Stimulated activated CD8-positive, alpha-beta memory T cell treated with anti-CD3 and anti-CD28 coated beads, Interleukin-7, amount 100 ng/mL, for 4 hours (primary cell): ENCODE results near the gene SENP1.

Source experiments
- DNase-seq, 2 donors: peaks; one replicate each; pipeline ENCODE4 v3.0.0-alpha.2; 2020; ENCODE audit warnings: low read depth in 2 of 2

SENP1 gene

DNA sequence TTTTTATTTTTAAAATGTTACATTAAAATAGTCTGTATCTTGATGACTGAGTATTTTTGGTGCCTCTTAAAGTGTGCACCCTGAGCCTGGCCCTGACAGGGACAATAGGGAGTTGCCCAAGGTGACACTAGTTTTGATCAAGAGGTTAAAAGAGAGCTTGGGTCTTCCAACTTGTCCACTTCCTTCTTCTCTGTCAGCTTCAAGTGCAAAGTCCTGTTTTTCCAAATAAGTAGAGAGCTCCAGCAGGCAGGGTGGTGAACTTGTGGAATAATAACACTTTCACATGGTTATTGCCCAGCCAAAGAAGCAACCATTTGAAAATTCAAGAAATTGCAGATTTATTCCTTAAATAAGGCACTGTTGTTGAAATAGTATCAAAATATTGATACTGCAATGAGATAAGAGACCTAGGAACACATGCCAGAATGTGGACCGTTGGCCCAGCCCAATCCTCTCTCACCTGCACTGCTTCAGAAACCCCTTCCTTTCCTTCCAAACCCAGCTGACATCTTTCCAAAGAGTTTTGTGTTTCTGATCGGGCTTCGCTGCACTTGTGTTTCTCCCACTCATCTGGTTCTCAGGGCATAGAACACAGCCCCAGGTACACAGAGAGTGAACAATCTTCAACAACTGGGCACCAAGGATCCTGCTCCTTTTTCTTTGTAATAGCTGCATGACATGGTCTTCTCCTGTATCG is 87.8 kb downstream of the SENP1 start:
- DNase-seq: no peak

GRCh38 chr12:48017496-48017895 is 88.4 kb downstream of the SENP1 start:
- DNase-seq: no peak

- DNase-seq: no peak
Observed at GRCh38 chr12:48016373-48017020, 89.4 kb downstream of the SENP1 start.

- DNase-seq: no peak
Observed at GRCh38 chr12:48015954-48016353, 89.9 kb downstream of the SENP1 start.

- DNase-seq: no peak
Observed at GRCh38 chr12:48015129-48015528, 90.8 kb downstream of the SENP1 start.

GRCh38 chr12:48013287-48013686 is 92.6 kb downstream of the SENP1 start:
- DNase-seq: no peak

GRCh38 chr12:48012070-48012469 is 93.8 kb downstream of the SENP1 start:
- no peak for DNase-seq

DNA sequence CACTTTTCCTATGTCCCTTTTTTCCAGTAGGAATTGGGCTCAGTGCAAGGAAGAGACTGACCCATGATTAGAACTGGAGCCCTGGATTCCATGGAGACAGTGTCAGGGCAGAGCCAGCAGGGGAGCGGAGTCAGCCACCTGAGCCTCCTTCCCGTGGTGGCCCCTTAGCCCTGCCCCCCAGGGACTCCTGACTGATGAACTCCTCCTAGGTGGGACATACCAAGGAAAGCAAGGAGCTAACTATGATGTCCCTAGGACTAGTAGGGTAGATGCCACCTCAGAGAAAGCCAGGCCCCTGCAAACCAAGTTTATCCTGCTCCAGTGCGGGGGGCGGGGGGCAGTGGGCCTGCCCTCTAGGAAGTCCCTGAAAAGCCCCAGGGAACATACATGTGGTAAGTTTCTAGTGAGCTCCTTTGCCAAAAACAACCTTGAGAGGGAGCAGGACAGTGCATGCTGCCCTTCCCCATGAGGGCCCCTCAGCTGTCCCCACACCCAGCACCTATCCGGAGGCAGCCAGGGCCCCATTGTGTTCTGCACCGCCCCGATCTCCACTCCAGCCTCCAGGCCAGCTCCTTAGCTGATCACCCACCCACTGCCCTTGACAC is 95.4 kb downstream of the SENP1 start:
- DNase-seq: no peak

DNA sequence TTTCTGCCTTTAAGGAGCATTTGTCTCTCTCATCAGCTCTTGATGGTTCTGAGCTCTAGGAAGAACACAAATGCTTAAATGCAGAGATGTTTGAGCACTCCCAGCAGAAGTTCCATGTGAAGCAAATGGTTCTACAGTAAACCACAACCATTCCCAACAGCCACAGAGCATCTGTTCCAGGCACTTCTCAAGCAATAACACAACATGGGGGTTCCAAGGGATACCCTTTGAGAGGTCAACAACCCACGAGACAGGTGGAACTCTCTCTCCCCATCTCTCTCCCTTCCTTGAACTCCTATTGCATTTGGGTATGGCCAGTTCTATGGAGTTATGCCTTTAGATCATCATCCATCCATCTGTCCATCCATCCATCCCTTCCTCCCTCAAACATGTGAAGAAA is 96.4 kb downstream of the SENP1 start:
- DNase-seq: no peak

DNA sequence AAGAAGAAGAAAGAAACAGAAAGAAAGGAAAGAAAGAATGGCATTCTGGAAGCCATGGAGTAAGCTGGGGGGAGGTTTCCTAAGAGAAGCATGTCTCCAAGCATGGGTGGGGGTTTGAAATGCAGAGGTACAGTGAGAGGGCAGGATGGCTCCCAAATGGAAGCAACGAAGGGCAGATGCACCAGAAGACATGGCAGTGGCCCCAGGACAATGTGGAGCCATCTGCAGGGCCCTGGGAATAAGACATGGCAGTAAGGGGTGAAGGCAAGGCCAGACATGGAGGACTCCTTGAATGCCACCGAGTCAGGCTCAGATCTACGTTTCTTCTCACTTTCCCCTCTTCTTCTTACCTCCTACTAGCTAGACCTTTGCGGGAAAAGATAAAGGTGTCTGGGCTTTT is 96.9 kb downstream of the SENP1 start:
- DNase-seq: no peak

DNA sequence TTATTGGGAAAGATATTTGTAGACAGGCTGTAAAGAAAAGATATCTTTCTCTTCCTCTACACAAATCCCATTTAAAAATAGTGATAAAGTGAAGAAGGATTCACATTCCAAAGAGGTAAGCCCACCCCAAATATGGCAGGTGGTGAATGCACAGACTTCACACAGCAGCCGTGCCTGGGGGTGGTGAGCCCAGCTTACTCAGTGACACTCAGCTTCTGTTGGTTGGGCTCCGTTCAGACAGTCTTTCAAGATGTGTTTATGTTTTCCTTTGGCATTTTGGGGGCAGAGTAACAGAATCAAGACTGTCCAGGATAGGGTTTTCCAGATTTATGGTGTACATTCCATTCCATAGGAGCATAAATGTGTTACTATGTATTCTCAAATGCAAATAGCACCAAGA is 97.5 kb downstream of the SENP1 start:
- DNase-seq: no peak

- no peak for DNase-seq
Observed at GRCh38 chr12:48007206-48007605, 98.7 kb downstream of the SENP1 start.

DNA sequence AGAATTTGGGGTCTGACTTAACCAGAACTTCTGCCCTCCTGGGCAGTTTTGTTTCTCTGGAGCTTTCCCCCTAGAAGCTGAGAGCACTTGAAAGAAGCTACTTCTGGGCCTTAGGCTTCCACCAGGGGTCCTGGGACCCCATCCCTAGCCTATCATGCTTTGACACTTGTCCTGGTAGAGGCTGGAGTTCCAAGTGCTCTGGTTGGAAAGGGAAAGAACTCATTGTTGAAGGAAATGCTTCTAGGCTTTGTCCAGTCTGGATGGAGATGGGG is 100.2 kb downstream of the SENP1 start:
- no peak for DNase-seq

GRCh38 chr12:48005001-48005749 is 100.7 kb downstream of the SENP1 start:
- no peak for DNase-seq

DNA sequence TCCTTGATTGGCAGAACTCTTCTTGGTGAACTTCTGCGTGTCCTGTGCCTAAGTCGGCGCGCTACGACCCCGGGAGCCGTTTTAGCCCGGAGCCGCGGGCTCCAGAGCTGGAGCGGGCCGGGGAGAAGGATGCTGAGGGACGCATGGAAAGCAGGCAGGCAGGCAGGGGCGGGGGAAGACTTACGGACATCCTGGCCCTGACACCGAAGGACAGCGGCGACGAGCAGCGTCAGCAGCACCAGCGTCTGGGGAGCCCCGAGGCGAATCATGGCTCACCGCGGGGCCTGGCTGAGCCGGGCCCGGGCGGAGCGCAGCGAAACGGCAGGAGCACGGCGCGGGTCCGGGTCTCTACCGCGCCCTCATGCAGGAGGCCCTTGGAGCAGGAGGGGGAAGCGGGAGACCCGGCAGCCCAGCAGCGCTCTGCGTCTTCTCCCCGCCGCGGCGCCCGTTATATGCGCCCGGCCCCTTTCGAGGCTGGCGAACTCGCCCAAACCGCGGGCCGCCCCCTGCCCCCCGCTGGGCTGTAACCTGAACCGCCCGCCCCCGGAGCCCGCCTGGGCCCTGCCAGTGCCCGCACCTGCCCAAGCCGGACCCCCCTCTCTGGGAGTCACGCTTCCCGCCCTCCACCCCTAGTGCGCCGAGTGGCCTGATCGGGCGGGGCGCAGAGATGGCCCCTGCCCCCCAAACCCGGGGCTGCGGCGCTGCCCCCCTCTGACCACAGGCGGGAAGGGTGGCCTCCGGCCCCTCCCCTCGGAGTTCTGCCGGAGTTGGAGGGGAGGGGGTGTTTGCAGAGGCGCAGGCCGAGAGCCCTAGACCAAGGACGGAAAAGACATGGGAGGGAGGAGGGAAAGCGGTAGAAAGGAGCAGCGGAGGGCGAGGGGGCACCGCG is 101.6 kb downstream of the SENP1 start, which contains the start of gene COL2A1:
TSS of gene COL2A1 (minus strand) at position 424 of the 889 bp plus-strand sequence. CDS start at position 269, 155 bp downstream.
- no peak for DNase-seq

DNA sequence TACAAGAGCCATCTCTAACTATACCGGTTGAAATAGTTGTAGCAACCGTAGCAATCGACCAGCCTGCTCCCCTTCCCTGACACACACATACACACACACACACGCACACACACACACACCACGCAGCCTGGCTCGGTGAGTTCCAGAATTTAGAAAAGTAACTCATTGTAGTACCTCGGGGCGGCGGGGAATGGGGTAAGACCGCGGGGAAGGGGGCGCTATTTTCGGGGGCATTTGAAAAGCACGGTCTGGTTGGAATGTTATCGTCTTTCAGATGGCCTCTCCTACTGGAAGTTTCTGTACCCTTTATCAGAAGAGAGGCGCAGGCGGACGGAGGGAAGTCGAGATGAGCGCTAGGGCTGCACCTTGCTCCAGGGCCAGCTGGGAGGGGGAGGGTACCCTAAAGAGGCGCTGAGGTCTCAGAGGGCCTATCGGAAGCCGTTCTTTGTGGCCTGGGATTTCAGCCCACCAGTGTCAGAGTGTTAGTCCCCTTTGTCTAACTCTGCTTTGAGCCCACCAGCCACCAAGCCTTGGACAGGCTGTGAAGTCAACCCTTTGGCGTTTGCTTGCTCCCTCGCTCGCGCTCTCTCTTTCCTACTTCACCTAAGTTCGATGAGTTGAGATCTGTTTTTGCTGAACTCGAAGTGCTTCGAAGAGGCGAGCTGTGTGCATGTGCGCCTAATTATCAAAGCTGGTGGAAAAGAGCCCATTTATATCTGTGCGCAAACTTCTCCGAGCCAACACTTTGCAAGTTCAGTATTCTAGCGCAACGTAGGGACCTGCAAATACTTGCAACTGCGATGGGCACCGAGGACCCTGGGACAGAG is 102.4 kb downstream of the SENP1 start:
- DNase-seq: no peak

GRCh38 chr12:48002773-48003218 is 103.1 kb downstream of the SENP1 start:
- no peak for DNase-seq

- no peak for DNase-seq
Observed at GRCh38 chr12:48002414-48002730, 103.5 kb downstream of the SENP1 start.

GRCh38 chr12:48001505-48002413 is 104.1 kb downstream of the SENP1 start:
- no peak for DNase-seq
